ENCODE measurements around the gene SGSH.

SGSH gene

DNA sequence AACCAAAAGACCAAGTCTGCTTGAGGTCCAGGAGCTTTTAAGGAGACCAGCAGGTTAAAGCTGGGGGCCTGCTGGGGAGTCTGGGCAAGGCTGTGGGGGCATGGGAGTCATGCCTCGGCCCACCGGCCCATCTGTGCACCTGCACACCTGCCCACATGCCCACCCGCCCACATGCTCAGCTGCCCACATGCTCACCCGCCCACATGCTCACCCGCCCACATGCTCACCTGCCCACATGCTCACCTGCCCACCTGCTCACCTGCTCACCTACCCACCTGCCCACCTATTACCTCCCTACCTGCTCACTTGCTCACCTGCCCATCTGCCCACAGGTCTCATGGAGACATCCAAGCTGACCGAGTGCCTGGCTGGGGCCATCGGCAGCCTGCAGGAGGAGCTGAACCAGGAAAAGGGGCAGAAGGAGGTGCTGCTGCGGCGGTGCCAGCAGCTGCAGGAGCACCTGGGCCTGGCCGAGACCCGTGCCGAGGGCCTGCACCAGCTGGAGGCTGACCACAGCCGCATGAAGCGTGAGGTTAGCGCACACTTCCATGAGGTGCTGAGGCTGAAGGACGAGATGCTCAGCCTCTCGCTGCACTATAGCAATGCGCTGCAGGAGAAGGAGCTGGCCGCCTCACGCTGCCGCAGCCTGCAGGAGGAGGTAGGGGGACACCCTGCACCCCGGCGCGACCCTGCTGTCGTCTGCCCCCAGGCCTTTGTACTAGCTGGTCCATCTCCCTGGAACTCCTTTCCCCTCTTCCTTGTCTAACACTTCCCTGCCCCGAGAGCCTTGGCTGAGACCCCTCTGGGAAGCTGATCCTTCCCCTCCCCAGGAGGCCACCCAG, 36.3 kb downstream of the SGSH start:
- DNase-seq (ENCODE audit: low spot score), result no peak

- no peak for DNase-seq (ENCODE audit: low spot score)
These were observed 37.3 kb downstream of the SGSH start for GRCh38 chr17:80182845-80183223.

- DNase-seq (ENCODE audit: low spot score), result no peak
These were observed 37.9 kb downstream of the SGSH start for GRCh38 chr17:80182118-80182844.

- no peak for DNase-seq (ENCODE audit: low spot score)
These were observed 38.7 kb downstream of the SGSH start for GRCh38 chr17:80181431-80181830.

GRCh38 chr17:80180192-80180591, 39.9 kb downstream of the SGSH start:
- no peak for DNase-seq (ENCODE audit: low spot score)

- DNase-seq (ENCODE audit: low spot score), result no peak
These were observed 42.0 kb downstream of the SGSH start for GRCh38 chr17:80177986-80178595.

- no peak for DNase-seq (ENCODE audit: low spot score)
These were observed 43.4 kb downstream of the SGSH start for GRCh38 chr17:80176757-80177156.

GRCh38 chr17:80173916-80174315, 46.2 kb downstream of the SGSH start:
- DNase-seq (ENCODE audit: low spot score), result no peak

- DNase-seq (ENCODE audit: low spot score), result no peak
These were observed 47.0 kb downstream of the SGSH start for GRCh38 chr17:80173126-80173525.

- DNase-seq (ENCODE audit: low spot score), result no peak
These were observed 48.5 kb downstream of the SGSH start for GRCh38 chr17:80171681-80172080.

DNA sequence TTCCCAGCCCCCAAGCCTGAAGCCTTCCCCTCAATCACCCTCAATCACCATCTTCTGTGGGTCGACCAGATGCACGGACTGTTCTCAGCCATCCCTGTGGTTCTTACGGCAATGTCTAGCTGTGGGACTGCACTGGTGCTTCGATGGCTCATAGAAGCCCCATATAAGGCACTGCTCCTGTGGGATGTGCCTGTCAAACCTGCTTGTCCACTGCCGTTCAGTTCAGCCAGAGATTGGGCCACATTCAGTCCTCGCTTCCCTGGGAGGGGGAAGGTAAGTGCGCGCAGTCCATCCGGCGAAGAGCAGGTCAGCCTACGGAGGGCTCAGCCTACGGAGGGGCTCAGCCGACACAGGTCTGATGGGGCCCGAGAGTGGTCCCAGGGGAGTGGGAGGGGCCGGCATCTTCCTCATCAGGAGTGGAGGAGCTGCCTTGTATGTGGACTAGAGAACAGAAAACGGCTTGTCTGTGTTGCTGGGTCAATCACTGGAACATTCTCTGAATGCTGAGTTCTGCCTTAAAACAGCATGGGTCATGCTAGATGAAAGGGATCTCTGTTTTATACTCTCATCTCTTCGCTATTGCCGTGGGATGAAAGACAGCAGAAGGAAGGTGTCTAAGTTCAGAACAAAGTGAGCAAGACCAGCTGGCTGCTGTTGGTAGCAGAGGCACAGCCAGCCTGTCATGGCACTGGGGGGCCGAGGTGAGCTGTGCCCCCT, 50.2 kb downstream of the SGSH start, which contains the start of gene CARD14:
TSS of gene CARD14 (plus strand) at position 247 of the 717 bp plus-strand sequence. CDS start 11,409 bp downstream, outside the sequence.
- DNase-seq (ENCODE audit: low spot score), result no peak

DNA sequence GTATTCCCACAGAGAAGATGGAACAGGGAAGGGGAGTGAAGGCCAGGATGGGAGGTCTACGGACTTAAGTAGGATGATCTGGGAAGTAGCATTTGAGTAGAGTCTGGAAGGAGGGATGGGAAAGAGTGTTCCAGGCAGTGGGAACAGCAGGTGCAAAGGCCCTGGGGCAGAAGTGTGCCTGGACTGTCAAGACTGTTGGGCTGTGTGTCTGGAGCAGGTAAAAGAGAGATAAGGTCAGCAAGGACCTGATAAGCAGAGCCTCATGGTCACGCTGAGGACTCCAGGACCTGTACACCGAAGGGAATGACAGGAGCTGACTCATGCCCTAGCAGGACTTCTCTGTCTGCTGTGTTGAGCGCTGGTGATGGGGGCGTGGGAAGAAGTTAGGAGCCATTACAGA, 51.0 kb downstream of the SGSH start:
- DNase-seq (ENCODE audit: low spot score), result no peak

DNA sequence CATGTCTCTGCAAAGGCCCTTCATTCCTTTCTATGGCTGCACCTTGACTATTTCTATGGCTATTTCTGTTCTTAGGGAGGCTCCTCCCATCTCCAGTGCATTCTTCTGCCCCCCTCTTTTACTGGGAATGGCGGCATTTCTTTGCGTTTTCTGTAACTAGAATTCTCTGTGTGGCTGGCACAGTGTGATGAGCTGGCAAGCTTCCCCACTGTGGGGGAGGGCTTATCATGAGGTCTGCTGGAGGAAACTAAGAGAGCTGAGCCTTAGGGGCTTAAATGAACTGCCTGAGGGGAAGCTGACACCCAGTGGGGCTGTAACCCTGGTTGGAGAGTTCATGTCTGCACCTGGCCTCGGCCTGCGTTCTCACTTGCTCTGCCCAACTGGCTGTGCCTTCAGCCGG, 51.8 kb downstream of the SGSH start:
- DNase-seq (ENCODE audit: low spot score), result no peak

DNA sequence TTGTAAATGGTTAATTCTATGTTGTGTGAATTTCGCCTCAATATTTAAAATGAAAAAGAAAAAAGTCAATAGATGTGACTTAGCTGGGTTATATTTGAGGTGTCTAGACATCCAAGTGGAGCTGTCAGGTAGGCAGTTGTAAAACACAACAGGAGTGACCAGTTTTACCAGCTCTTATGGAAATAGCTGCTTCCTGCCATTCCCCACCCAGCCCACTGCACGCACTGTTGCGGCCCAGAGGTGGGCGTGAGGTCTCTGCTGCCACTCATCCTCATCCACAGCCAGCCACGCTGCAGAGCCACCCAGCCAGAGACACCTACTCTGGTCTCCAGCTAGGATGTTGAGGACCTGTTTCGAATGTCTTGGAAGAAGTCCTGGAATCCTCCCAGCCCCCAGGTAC, 53.7 kb downstream of the SGSH start:
- DNase-seq (ENCODE audit: low spot score), result no peak

DNA sequence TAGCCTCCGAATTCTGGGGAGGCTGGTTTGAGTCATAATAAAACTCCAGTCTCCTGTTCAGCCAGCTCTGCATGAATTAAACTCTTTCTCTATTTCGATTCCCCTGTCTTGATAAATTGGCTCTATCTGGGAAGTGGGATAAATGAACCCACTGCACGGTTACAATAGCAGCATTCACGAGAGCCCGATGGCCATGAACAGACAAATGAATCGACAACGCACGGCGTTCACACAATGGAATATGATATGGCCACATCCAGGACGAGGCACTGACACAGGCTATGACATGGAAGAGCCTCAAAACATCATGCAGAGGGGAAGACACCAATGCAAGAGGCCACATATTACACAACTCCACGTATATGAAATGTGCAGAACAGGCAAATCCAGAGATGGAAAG, 55.9 kb downstream of the SGSH start:
- no peak for DNase-seq (ENCODE audit: low spot score)

GRCh38 chr17:80163336-80163735, 56.8 kb downstream of the SGSH start:
- DNase-seq (ENCODE audit: low spot score), result no peak

DNA sequence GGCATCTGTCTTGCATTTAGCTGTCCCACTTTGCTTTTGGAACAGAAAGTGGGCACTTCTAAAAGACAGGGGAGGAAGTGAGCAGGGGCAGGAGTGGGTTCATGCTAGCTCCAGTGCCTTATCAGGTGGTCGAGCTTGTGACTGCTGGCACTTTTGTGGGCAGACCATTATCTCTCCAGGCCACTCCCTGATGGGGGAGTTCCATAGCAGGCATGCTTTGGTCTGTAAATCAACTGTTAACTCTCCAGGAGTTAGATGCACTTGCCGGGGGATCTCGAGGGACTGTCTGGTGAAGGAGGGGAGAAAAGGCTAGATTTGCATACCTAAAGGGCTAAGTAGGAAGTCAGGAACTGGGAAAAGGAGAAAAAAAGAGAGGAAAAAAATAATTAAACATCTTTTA, 59.6 kb downstream of the SGSH start:
- no peak for DNase-seq (ENCODE audit: low spot score)
